GM21723 (cell line): ENCODE measurements around the gene ARF3.
A peak's percentile ranks its signal among the peaks of the same experiment; 100 is the strongest.

Experiments used
- ATAC-seq: cut with Tn5 transposase; IDR thresholded peaks from one replicate; pipeline ENCODE4 v1.9.1; 2021; ENCODE audit warnings: mild to moderate bottlenecking, moderate library complexity; ENCODE audit not compliant: unreplicated experiment

ARF3 gene

GRCh38 chr12:48982397-48983080 lies 25.3 kb upstream of the ARF3 start:
- ATAC-seq: no peak

GRCh38 chr12:48981757-48982157 lies 24.5 kb upstream of the ARF3 start:
- ATAC-seq: no peak

GRCh38 chr12:48980953-48981756 lies 23.9 kb upstream of the ARF3 start:
- no peak for ATAC-seq

DNA sequence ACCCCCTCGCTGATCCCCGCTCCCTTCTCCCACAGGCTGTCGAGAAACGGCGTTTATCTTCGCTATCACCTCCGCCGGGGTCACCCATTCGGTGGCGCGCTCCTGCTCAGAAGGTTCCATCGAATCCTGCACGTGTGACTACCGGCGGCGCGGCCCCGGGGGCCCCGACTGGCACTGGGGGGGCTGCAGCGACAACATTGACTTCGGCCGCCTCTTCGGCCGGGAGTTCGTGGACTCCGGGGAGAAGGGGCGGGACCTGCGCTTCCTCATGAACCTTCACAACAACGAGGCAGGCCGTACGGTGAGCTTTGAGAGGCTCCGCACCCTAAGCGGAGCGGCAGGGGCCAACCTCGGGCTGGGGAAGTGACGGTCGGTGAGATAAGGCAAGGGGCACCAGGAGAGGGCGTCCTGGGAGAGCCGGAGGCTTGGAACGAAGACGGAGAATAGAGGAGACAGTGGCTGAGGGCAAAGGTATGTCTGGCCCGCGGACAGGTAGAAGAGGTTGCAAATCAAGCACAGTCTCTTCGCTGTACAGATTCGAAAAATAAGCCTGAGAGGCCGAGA lies 23.2 kb upstream of the ARF3 start:
- no peak for ATAC-seq

DNA sequence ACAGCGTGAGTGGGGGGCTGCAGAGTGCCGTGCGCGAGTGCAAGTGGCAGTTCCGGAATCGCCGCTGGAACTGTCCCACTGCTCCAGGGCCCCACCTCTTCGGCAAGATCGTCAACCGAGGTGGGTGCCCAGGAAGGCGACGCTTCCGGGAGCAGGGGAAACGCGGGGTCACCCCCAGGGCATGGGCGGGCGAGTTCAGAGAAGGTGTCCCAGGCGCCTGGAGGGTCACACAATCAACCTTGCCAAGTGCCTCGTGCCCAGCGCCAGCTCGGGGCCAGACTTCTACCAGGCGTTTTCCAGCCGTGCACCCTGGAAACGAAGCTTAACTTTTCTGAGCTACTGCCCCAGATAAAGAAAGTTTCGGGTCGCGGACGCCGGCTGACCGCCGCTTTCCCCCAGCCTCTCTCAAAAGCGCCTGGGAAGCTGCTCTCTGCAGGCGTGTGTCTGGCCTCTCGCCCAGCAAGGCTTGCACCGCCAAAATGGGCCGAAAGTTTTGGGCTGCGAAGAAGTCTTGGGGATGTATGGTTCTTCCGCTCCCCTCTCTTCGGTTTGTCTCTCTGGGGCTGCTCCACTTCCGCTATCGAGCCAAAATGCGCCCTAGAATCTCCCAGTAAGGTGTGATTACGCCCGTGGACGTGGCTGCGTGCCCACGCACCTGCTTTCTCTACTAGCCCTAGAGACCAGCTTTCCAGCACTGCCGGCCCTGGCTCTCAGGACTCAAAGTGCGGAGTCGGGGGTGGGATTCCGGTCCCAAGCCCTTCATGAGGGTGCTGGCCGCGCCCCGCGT lies 22.5 kb upstream of the ARF3 start:
- ATAC-seq: no peak

- ATAC-seq: no peak
Observed at GRCh38 chr12:48978741-48979601, 21.7 kb upstream of the ARF3 start.

GRCh38 chr12:48978291-48978740 lies 21.0 kb upstream of the ARF3 start, which contains the start of gene WNT1:
Gene WNT1, plus strand, starts transcription at chr12:48978322. Its CDS starts 329 bp downstream, at chr12:48978651.
- peak; percentile 8 for ATAC-seq

- ATAC-seq: peak; percentile 55
Observed at GRCh38 chr12:48977290-48978281, 20.3 kb upstream of the ARF3 start.

- ATAC-seq: no peak
Observed at GRCh38 chr12:48973941-48974673, 16.8 kb upstream of the ARF3 start.

- no peak for ATAC-seq
Observed at GRCh38 chr12:48973531-48973930, 16.2 kb upstream of the ARF3 start.

DNA sequence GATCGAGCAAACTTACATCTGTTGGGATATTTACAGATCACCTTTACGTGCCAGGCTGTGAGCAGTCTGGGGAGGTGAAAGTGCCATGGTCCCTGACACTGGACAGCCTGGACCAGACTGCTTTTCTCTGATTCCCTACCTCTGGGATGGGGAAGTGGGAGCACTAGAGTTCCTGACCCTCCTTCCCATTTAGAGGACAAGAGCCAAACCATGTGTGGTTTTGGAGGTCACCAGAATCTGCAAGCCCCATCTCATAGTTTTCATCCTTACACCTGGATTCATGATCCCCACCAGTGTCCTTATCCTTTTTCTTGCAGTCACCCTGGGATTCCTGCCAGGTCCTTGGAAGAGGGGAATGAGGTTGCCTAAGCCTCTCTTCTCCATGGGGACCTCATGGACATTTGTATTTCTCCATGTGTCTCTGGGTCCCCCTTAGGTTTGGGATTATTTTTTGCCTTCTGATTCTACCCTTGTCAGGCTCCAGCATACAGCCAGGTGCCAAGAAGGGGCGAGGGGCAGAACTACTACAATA lies 15.7 kb upstream of the ARF3 start:
- ATAC-seq: no peak

DNA sequence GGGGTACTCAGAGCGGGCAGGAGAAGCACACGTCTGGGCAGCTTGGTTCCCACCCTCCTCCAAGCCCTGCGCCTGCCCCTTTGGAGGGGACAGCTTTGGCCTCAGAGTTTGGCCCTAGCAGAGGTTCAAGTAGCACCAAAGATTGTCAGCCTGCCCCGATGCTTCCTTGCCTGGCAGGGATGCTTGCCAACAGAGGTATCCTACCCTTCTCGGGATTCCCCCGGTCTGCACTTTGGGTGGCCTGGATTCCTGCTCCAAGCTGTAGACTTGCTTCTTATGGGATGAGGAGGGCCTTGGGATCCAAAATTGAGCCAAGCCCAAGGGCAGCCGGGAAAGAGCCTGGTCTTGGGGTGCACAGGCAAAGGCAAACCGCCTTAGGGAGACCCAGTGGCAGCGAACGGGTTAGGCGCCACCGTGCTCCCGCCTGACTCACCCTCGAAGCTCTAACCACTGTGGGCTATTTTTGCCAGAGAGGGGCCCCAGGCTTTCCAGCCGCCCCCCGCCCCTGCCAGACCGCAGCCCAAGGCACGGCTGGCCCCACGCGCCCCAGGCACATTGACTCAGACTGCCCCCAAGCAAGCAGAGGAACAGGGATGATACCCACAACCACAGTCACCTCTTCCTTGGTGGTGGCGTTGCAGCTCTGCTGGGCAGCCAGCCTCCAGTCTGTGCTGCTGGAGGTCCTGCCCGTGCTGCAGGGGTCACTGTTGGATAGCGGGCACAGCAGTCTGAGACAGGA lies 15.1 kb upstream of the ARF3 start:
- ATAC-seq: no peak

- ATAC-seq: no peak
Observed at GRCh38 chr12:48970702-48971334, 13.5 kb upstream of the ARF3 start.

DNA sequence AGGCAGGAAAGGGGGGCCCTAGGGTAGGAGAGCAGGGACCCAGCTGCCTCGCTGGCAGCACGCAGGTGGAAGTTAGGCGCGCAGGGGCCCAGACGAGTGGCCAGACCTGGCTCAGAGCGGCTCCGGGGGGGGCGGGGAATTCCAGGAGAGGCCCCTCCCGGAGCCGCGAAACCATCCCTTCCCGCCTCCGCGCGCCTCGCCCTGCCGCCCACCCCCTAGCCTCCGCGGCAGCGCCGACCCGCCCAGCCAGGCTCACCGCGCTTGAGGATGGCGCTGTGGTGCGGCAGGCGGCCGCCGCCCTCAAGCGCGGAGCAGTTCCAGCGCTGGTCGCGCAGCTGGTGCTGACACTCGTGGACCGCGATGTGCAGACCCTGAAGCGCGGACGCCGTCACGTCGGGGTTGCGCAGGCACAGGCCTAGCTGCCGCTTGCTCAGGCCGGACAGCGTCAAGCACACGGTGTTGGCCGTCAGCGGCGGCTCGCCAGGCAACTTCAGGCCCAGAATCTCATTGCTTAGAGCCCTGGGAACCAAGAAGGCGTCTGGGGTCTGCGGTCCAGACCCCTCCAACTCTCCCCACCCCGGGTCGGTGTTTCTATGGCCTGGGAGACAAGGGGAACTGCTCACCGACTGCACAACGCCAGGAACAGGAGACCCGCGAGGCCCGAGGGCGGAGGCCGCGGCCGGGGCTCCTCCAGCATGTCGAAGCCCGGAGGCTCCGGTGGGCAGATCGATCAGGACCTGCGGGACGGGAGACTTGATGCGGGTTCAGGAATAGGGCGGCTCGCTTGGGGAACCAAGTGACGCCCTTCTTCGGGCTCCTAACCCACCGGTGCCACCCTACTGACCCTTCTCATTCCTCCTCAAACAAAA lies 12.8 kb upstream of the ARF3 start:
- no peak for ATAC-seq

- no peak for ATAC-seq
Observed at GRCh38 chr12:48969160-48969771, 12.0 kb upstream of the ARF3 start.
